A549 (cell line): ENCODE results near the gene CCDC116.

Experiments used
- CHD4 ChIP-seq: fragments of 200-600 bp; sonication (generic); IDR thresholded peaks from 2 replicates; pipeline ENCODE4 v1.6.1; 2016; ENCODE audit warnings: antibody characterized with exemption, mild to moderate bottlenecking, borderline replicate concordance
- CTCF ChIP-seq: fragments of >200 bp; sonication (Bioruptor Twin); formaldehyde crosslinking; IDR thresholded peaks from 3 replicates; pipeline ENCODE4 v1.5.1; 2016
- HMGXB4 ChIP-seq: fragments of 250-450 bp; sonication (Bioruptor Pico); IDR thresholded peaks from 2 replicates; pipeline ENCODE4 v1.5.0; 2021; ENCODE audit warnings: mild to moderate bottlenecking, moderate library complexity, borderline replicate concordance
- SMC3 ChIP-seq: fragments of >200 bp; sonication (Bioruptor Twin); formaldehyde crosslinking; IDR thresholded peaks from 3 replicates; pipeline ENCODE4 v1.6.1; 2018; ENCODE audit warnings: inconsistent platforms

GRCh38 chr22:21672107-21672629, 39.6 kb downstream of the CCDC116 start:
- TF ChIP-seq CTCF: no peak
- no peak for TF ChIP-seq CHD4
- TF ChIP-seq SMC3: no peak
- TF ChIP-seq HMGXB4 (CRISPR knock-in tag): no peak
